Right renal cortex interstitium (tissue), 3 donors: ENCODE results near the gene HMGB4. TPM values are rescaled to one million over a fixed set of nuclear protein-coding genes. Genes with fewer than 3 reads are reported as not detected.

Experiments used
- DNase-seq, 3 donors: peaks; one replicate each; pipeline ENCODE4 v3.0.0-alpha.2; 2013; ENCODE audit warnings: low read depth in 3 of 3, low spot score in 2 of 3
- polyA plus RNA-seq, 3 donors: library from polyadenylated mRNA; unstranded; fragments of 120-200 nt; gene quantifications; one replicate each; pipeline ENCODE4 v1.2.1, GENCODE V29; 2013; ENCODE audit not compliant: insufficient read length in 3 of 3

HMGB4 gene
- polyA plus RNA-seq, 3 donors: not detected

GRCh38 chr1:33846861-33847260 lies 17.0 kb upstream of the HMGB4 start:
- DNase-seq: no peak

GRCh38 chr1:33848205-33848937 lies 15.5 kb upstream of the HMGB4 start:
- no peak for DNase-seq

GRCh38 chr1:33849211-33849610 lies 14.7 kb upstream of the HMGB4 start:
- no peak for DNase-seq

- no peak for DNase-seq
These were observed 13.4 kb upstream of the HMGB4 start for GRCh38 chr1:33850481-33850880.

GRCh38 chr1:33852711-33853110 lies 11.2 kb upstream of the HMGB4 start:
- DNase-seq: no peak

- no peak for DNase-seq
These were observed 10.4 kb upstream of the HMGB4 start for GRCh38 chr1:33853431-33853830.

GRCh38 chr1:33854091-33854490 lies 9.8 kb upstream of the HMGB4 start:
- DNase-seq: no peak

GRCh38 chr1:33860671-33861070 lies 3.2 kb upstream of the HMGB4 start:
- DNase-seq: no peak

GRCh38 chr1:33864460-33865389 lies 846 bp downstream of the HMGB4 start:
- DNase-seq: no peak

GRCh38 chr1:33866281-33866680 lies 2.4 kb downstream of the HMGB4 start:
- DNase-seq: peak; percentile 9 to 44 (median 10)

- DNase-seq: no peak
These were observed 3.8 kb downstream of the HMGB4 start for GRCh38 chr1:33867684-33868083.

- no peak for DNase-seq
These were observed 8.4 kb downstream of the HMGB4 start for GRCh38 chr1:33872275-33872674.

- DNase-seq: no peak
These were observed 8.8 kb downstream of the HMGB4 start for GRCh38 chr1:33872683-33873082.

GRCh38 chr1:33874636-33875035 lies 10.8 kb downstream of the HMGB4 start:
- no peak for DNase-seq

GRCh38 chr1:33875862-33876261 lies 12.0 kb downstream of the HMGB4 start:
- DNase-seq: no peak

GRCh38 chr1:33876970-33877650 lies 13.2 kb downstream of the HMGB4 start:
- DNase-seq: no peak

- DNase-seq: no peak
These were observed 14.5 kb downstream of the HMGB4 start for GRCh38 chr1:33878392-33878791.

- no peak for DNase-seq
These were observed 16.4 kb downstream of the HMGB4 start for GRCh38 chr1:33880305-33880704.

GRCh38 chr1:33886496-33886895 lies 22.6 kb downstream of the HMGB4 start:
- no peak for DNase-seq

- peak in 1 of 3 donors; percentile 3 for DNase-seq
These were observed 29.4 kb downstream of the HMGB4 start for GRCh38 chr1:33893147-33893830.

- DNase-seq: no peak
These were observed 31.5 kb downstream of the HMGB4 start for GRCh38 chr1:33895396-33895795.
